WTC11 (cell line): Measurements from ENCODE around the gene FHIT. TPM values are rescaled to one million over a fixed set of nuclear protein-coding genes. Genes with fewer than 3 reads are reported as not detected.

Experiments
- ATAC-seq: fragments of 200-7000 bp; cut with Tn5 transposase; 2 replicates; pipeline ENCODE4 v1.10.0; 2021; ENCODE audit warnings: mild to moderate bottlenecking, moderate library complexity
- CTCF ChIA-PET: fragments of 300-600 bp; sonication (Branson Sonifier 250); formaldehyde crosslinking; loops from one replicate; lab custom pipeline; 2021; ENCODE audit warnings: antibody characterized with exemption; lab: Charles Lee
- POLR2A ChIA-PET: fragments of 350-600 bp; sonication (Branson Sonifier 250); formaldehyde crosslinking; loops from one replicate; lab custom pipeline; 2021; ENCODE audit warnings: antibody characterized with exemption; lab: Charles Lee
- DNase-seq: peaks from one replicate; pipeline ENCODE4 v3.0.0; 2021; ENCODE audit warnings: low spot score
- H3K27ac Mint-ChIP-seq: 2 replicates; pipeline ENCODE4 v1.8.0; 2021; ENCODE audit warnings: mixed read lengths
- H3K27me3 Mint-ChIP-seq: 2 replicates; pipeline ENCODE4 v1.8.0; 2021; ENCODE audit warnings: low read depth, mild to moderate bottlenecking, moderate library complexity, mixed read lengths
- H3K36me3 Mint-ChIP-seq: 2 replicates; pipeline ENCODE4 v1.8.0; 2021; ENCODE audit warnings: mixed read lengths
- H3K4me1 Mint-ChIP-seq: 2 replicates; pipeline ENCODE4 v1.8.0; 2022; ENCODE audit warnings: mixed read lengths
- H3K4me3 Mint-ChIP-seq: 2 replicates; pipeline ENCODE4 v1.8.0; 2021; ENCODE audit warnings: mild to moderate bottlenecking, moderate library complexity, mixed read lengths
- H3K9me3 Mint-ChIP-seq: 2 replicates; pipeline ENCODE4 v1.8.0; 2021; ENCODE audit warnings: mixed read lengths
- AFF4 ChIP-seq: sonication (generic); formaldehyde crosslinking; IDR thresholded peaks from 2 replicates; pipeline ENCODE4 v1.8.1; 2023; ENCODE audit warnings: mild to moderate bottlenecking, missing genetic modification reagents, borderline replicate concordance
- CBFB ChIP-seq: sonication (generic); formaldehyde crosslinking; IDR thresholded peaks from 2 replicates; pipeline ENCODE4 v1.8.1; 2022; ENCODE audit warnings: mild to moderate bottlenecking, low read depth, missing genetic modification reagents
- CDX4 ChIP-seq: fragments of 250-450 bp; sonication (Bioruptor Pico); IDR thresholded peaks from 2 replicates; pipeline ENCODE4 v1.9.0; 2021; ENCODE audit warnings: moderate library complexity, mild to moderate bottlenecking, inconsistent platforms, borderline replicate concordance
- CREB1 ChIP-seq: sonication (generic); formaldehyde crosslinking; IDR thresholded peaks from 2 replicates; pipeline ENCODE4 v1.8.0; 2023; ENCODE audit warnings: mild to moderate bottlenecking, missing genetic modification reagents
- EMX1 ChIP-seq: fragments of 250-450 bp; sonication (Bioruptor Pico); IDR thresholded peaks from 2 replicates; pipeline ENCODE4 v1.8.0; 2021; ENCODE audit warnings: mild to moderate bottlenecking
- GABPB1 ChIP-seq: sonication (generic); formaldehyde crosslinking; IDR thresholded peaks from 2 replicates; pipeline ENCODE4 v1.8.1; 2023; ENCODE audit warnings: mild to moderate bottlenecking, missing genetic modification reagents
- NFE2L1 ChIP-seq: sonication (generic); formaldehyde crosslinking; IDR thresholded peaks from 2 replicates; pipeline ENCODE4 v1.8.1; 2023; ENCODE audit warnings: missing genetic modification reagents
- NFYB ChIP-seq: sonication (generic); formaldehyde crosslinking; conservative IDR thresholded peaks from 2 replicates; pipeline ENCODE4 v1.8.0; 2022; ENCODE audit warnings: low read depth, missing genetic modification reagents
- PRRX2 ChIP-seq: fragments of 250-450 bp; sonication (Bioruptor Pico); IDR thresholded peaks from 2 replicates; pipeline ENCODE4 v1.8.0; 2021; ENCODE audit warnings: mild to moderate bottlenecking
- SMAD3 ChIP-seq: sonication (generic); formaldehyde crosslinking; IDR thresholded peaks from 2 replicates; pipeline ENCODE4 v1.8.0; 2022; ENCODE audit warnings: missing genetic modification reagents, mild to moderate bottlenecking, borderline replicate concordance
- SMAD4 ChIP-seq: sonication (generic); formaldehyde crosslinking; IDR thresholded peaks from 2 replicates; pipeline ENCODE4 v1.8.0; 2022; ENCODE audit warnings: mild to moderate bottlenecking, missing genetic modification reagents
- USF2 ChIP-seq: sonication (generic); formaldehyde crosslinking; IDR thresholded peaks from 2 replicates; pipeline ENCODE4 v1.8.1; 2023; ENCODE audit warnings: mild to moderate bottlenecking, missing genetic modification reagents, moderate library complexity
- ZNF138 ChIP-seq: sonication (generic); formaldehyde crosslinking; conservative IDR thresholded peaks from 2 replicates; pipeline ENCODE4 v1.8.1; 2022; ENCODE audit warnings: mild to moderate bottlenecking, moderate library complexity, missing genetic modification reagents
- total RNA-seq: library from RNA; stranded (reverse); gene quantifications from 3 replicates; pipeline ENCODE4 v1.2.3, GENCODE V29; 2021
- TF ChIP-seq, protein P1 (sequence below): sonication (generic); formaldehyde crosslinking; conservative IDR thresholded peaks from 2 replicates; pipeline ENCODE4 v1.8.1; 2023; ENCODE audit warnings: mild to moderate bottlenecking, low read depth, missing genetic modification reagents, moderate library complexity
- TF ChIP-seq, protein P2 (sequence below): fragments of 250-450 bp; sonication (Bioruptor Pico); IDR thresholded peaks from 2 replicates; pipeline ENCODE4 v1.9.0; 2021; ENCODE audit warnings: mild to moderate bottlenecking, borderline replicate concordance
- TF ChIP-seq, protein P3 (sequence below): sonication (generic); formaldehyde crosslinking; IDR thresholded peaks from 2 replicates; pipeline ENCODE4 v1.8.1; 2023; ENCODE audit warnings: mild to moderate bottlenecking, missing genetic modification reagents, moderate library complexity
- TF ChIP-seq, protein P4 (sequence below): fragments of 250-450 bp; sonication (Bioruptor Pico); IDR thresholded peaks from 2 replicates; pipeline ENCODE4 v1.9.0; 2021; ENCODE audit warnings: mild to moderate bottlenecking

Gene FHIT
- total RNA-seq, 1 experiment from 2014 or later: 2.6 TPM

DNA sequence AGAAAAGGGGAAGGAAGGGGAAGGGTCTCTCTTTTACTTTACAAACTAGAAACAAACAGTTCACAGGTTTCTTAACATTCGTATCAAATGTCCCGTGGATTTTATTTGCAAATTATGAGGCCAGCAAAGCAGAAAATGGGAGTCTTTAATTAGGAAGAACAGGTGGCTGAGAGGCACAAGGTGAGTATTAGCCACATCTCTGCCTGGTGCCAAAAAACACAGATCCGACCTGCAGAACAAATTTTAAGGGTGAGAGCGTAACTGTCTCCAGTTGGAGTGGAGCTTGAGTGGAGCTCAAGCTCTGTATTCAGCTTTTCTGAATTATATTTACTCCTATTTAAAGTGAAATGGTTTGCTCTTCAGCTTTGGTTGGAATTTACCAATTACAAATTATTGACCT lies 1004.9 kb downstream of the FHIT start:
- POLR2A ChIA-PET: no interaction called here
- TF ChIP-seq EMX1 (CRISPR knock-in tag): no peak
- no peak for TF ChIP-seq USF2
- TF ChIP-seq, protein P1, sequence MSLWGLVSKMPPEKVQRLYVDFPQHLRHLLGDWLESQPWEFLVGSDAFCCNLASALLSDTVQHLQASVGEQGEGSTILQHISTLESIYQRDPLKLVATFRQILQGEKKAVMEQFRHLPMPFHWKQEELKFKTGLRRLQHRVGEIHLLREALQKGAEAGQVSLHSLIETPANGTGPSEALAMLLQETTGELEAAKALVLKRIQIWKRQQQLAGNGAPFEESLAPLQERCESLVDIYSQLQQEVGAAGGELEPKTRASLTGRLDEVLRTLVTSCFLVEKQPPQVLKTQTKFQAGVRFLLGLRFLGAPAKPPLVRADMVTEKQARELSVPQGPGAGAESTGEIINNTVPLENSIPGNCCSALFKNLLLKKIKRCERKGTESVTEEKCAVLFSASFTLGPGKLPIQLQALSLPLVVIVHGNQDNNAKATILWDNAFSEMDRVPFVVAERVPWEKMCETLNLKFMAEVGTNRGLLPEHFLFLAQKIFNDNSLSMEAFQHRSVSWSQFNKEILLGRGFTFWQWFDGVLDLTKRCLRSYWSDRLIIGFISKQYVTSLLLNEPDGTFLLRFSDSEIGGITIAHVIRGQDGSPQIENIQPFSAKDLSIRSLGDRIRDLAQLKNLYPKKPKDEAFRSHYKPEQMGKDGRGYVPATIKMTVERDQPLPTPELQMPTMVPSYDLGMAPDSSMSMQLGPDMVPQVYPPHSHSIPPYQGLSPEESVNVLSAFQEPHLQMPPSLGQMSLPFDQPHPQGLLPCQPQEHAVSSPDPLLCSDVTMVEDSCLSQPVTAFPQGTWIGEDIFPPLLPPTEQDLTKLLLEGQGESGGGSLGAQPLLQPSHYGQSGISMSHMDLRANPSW: no peak
- TF ChIP-seq AFF4: no peak
- TF ChIP-seq CDX4 (CRISPR knock-in tag): no peak
- TF ChIP-seq, protein P2, sequence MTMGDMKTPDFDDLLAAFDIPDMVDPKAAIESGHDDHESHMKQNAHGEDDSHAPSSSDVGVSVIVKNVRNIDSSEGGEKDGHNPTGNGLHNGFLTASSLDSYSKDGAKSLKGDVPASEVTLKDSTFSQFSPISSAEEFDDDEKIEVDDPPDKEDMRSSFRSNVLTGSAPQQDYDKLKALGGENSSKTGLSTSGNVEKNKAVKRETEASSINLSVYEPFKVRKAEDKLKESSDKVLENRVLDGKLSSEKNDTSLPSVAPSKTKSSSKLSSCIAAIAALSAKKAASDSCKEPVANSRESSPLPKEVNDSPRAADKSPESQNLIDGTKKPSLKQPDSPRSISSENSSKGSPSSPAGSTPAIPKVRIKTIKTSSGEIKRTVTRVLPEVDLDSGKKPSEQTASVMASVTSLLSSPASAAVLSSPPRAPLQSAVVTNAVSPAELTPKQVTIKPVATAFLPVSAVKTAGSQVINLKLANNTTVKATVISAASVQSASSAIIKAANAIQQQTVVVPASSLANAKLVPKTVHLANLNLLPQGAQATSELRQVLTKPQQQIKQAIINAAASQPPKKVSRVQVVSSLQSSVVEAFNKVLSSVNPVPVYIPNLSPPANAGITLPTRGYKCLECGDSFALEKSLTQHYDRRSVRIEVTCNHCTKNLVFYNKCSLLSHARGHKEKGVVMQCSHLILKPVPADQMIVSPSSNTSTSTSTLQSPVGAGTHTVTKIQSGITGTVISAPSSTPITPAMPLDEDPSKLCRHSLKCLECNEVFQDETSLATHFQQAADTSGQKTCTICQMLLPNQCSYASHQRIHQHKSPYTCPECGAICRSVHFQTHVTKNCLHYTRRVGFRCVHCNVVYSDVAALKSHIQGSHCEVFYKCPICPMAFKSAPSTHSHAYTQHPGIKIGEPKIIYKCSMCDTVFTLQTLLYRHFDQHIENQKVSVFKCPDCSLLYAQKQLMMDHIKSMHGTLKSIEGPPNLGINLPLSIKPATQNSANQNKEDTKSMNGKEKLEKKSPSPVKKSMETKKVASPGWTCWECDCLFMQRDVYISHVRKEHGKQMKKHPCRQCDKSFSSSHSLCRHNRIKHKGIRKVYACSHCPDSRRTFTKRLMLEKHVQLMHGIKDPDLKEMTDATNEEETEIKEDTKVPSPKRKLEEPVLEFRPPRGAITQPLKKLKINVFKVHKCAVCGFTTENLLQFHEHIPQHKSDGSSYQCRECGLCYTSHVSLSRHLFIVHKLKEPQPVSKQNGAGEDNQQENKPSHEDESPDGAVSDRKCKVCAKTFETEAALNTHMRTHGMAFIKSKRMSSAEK (CRISPR knock-in tag): no peak
- TF ChIP-seq, protein P3, sequence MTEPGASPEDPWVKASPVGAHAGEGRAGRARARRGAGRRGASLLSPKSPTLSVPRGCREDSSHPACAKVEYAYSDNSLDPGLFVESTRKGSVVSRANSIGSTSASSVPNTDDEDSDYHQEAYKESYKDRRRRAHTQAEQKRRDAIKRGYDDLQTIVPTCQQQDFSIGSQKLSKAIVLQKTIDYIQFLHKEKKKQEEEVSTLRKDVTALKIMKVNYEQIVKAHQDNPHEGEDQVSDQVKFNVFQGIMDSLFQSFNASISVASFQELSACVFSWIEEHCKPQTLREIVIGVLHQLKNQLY (CRISPR knock-in tag): no peak
- no peak for TF ChIP-seq PRRX2 (CRISPR knock-in tag)
- TF ChIP-seq GABPB1 (CRISPR knock-in tag): no peak
- TF ChIP-seq, protein P4, sequence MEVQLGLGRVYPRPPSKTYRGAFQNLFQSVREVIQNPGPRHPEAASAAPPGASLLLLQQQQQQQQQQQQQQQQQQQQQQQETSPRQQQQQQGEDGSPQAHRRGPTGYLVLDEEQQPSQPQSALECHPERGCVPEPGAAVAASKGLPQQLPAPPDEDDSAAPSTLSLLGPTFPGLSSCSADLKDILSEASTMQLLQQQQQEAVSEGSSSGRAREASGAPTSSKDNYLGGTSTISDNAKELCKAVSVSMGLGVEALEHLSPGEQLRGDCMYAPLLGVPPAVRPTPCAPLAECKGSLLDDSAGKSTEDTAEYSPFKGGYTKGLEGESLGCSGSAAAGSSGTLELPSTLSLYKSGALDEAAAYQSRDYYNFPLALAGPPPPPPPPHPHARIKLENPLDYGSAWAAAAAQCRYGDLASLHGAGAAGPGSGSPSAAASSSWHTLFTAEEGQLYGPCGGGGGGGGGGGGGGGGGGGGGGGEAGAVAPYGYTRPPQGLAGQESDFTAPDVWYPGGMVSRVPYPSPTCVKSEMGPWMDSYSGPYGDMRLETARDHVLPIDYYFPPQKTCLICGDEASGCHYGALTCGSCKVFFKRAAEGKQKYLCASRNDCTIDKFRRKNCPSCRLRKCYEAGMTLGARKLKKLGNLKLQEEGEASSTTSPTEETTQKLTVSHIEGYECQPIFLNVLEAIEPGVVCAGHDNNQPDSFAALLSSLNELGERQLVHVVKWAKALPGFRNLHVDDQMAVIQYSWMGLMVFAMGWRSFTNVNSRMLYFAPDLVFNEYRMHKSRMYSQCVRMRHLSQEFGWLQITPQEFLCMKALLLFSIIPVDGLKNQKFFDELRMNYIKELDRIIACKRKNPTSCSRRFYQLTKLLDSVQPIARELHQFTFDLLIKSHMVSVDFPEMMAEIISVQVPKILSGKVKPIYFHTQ: no peak
- TF ChIP-seq CREB1 (CRISPR knock-in tag): no peak
- TF ChIP-seq SMAD3 (CRISPR knock-in tag): no peak
- no peak for TF ChIP-seq ZNF138 (CRISPR knock-in tag)
- TF ChIP-seq SMAD4 (CRISPR knock-in tag): no peak
- TF ChIP-seq NFE2L1 (CRISPR knock-in tag): no peak
- TF ChIP-seq NFYB: no peak
- no peak for TF ChIP-seq CBFB (CRISPR knock-in tag)
- TF ChIP-seq, all 79 proteins: peak for 0
- H3K4me1 Mint-ChIP-seq: peaks cover 21% of the 10 kb centered on the region

More for the DNA sequence above, 1004.9 kb downstream of the FHIT start:
- no peak overlapping the region for H3K27ac Mint-ChIP-seq
- no peak for ATAC-seq
- H3K27me3 Mint-ChIP-seq: 0 out of 2 replicates have a peak, but pooled peaks cover 4% of the 10 kb centered on the region
- peaks cover 16% of the 10 kb centered on the region for H3K36me3 Mint-ChIP-seq
- H3K4me3 Mint-ChIP-seq: no peak overlapping the region
- DNase-seq: no peak
- CTCF ChIA-PET: no interaction called here
- H3K9me3 Mint-ChIP-seq: peaks cover 18% of the 10 kb centered on the region
